BLaER1 (cell line): Measurements from ENCODE around the gene GPC6.

Experiments used
- H3K27ac ChIP-seq: shearing (Covaris generic); formaldehyde crosslinking; 2 replicates; pipeline ENCODE4 v1.8.1; 2022
- H3K27me3 ChIP-seq: shearing (Covaris generic); formaldehyde crosslinking; 2 replicates; pipeline ENCODE4 v1.8.1; 2022
- H3K36me3 ChIP-seq: shearing (Covaris generic); formaldehyde crosslinking; 2 replicates; pipeline ENCODE4 v1.8.1; 2022
- H3K4me1 ChIP-seq: shearing (Covaris generic); formaldehyde crosslinking; 2 replicates; pipeline ENCODE4 v1.8.1; 2022
- H3K4me2 ChIP-seq: shearing (Covaris generic); formaldehyde crosslinking; 2 replicates; pipeline ENCODE4 v1.8.1; 2022
- H3K4me3 ChIP-seq: shearing (Covaris generic); formaldehyde crosslinking; 2 replicates; pipeline ENCODE4 v1.8.1; 2022
- H3K9ac ChIP-seq: shearing (Covaris generic); formaldehyde crosslinking; 2 replicates; pipeline ENCODE4 v1.8.1; 2022
- H3K9me3 ChIP-seq: shearing (Covaris generic); formaldehyde crosslinking; 2 replicates; pipeline ENCODE4 v1.8.1; 2022
- H4K20me1 ChIP-seq: shearing (Covaris generic); formaldehyde crosslinking; 2 replicates; pipeline ENCODE4 v1.8.1; 2022
- Cebpa-rat ChIP-seq: shearing (Covaris generic); IDR thresholded peaks from 2 replicates; pipeline ENCODE4 v1.8.1; 2022

Gene GPC6

DNA sequence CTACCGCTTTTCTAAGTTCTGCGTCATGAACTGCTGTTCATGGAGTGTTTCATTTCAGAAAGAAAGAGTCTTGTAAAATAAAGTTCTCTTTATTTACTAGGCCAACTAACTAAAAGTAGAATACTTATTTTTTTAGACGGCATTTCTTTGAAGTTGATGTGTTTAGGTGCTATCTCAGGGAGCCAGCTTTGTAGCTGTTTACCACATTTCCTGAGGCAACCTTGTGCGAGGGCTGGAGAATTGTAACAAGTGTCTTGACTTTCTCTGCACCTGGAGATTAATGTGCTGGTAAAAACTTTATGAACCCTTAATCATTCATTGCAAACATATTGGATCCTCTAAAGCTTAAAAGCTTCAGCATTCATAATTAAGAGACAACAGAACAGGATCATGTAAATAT, 229.3 kb downstream of the GPC6 start:
- no peaks in the 10 kb centered on the region for H3K36me3 ChIP-seq
- no peak overlapping the region for H3K4me3 ChIP-seq
- H3K4me2 ChIP-seq: no peak overlapping the region
- no peaks in the 10 kb centered on the region for H3K9me3 ChIP-seq
- no peak for TF ChIP-seq Cebpa-rat
- H4K20me1 ChIP-seq: no peaks in the 10 kb centered on the region
- no peaks in the 10 kb centered on the region for H3K27me3 ChIP-seq
- H3K4me1 ChIP-seq: no peaks in the 10 kb centered on the region
- no peak overlapping the region for H3K9ac ChIP-seq
- H3K27ac ChIP-seq: no peak overlapping the region

- no peak overlapping the region for H3K4me2 ChIP-seq
- H3K4me3 ChIP-seq: no peak overlapping the region
- H3K4me1 ChIP-seq: no peaks in the 10 kb centered on the region
- H3K36me3 ChIP-seq: no peaks in the 10 kb centered on the region
- H3K9me3 ChIP-seq: no peaks in the 10 kb centered on the region
- no peak for TF ChIP-seq Cebpa-rat
- H3K27ac ChIP-seq: no peak overlapping the region
- H3K27me3 ChIP-seq: no peaks in the 10 kb centered on the region
- H3K9ac ChIP-seq: no peak overlapping the region
- H4K20me1 ChIP-seq: no peaks in the 10 kb centered on the region
Observed at GRCh38 chr13:93460005-93460404, 233.4 kb downstream of the GPC6 start.

GRCh38 chr13:93462151-93462550, 235.5 kb downstream of the GPC6 start:
- H3K4me2 ChIP-seq: no peak overlapping the region
- no peaks in the 10 kb centered on the region for H3K4me1 ChIP-seq
- no peaks in the 10 kb centered on the region for H3K27me3 ChIP-seq
- no peaks in the 10 kb centered on the region for H4K20me1 ChIP-seq
- no peak overlapping the region for H3K4me3 ChIP-seq
- H3K27ac ChIP-seq: no peak overlapping the region
- H3K9ac ChIP-seq: no peak overlapping the region
- H3K36me3 ChIP-seq: no peaks in the 10 kb centered on the region
- TF ChIP-seq Cebpa-rat: no peak
- no peaks in the 10 kb centered on the region for H3K9me3 ChIP-seq

DNA sequence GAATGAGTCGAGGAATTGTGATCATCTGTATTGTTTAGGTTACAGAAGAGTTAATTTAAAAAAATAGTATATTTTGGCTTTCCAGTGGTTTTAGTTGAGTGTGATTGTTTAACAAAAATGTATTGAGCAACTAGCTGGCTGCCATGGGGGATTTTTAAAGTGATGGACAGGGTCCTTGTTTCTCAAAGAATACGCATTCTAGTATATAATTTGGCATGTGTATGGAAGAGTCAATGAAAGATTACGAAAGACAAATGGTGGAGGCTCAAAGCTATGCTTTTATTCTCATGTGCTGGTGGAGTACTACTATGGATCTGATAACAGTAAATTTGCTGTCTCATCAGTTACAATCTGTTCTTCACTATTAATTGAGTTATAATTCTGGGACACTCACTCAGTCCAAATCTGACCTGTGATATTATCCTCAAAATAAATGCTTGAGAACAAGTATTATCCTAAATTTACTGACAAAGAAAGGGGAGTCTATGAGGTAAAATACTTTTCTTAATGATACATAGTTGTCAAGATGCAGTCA, 240.0 kb downstream of the GPC6 start:
- Histone ChIP-seq H3K4me3 (no peak overlapping the region), H3K27ac (no peak overlapping the region), H4K20me1 (no peaks in the 10 kb centered on the region), H3K27me3 (no peaks in the 10 kb centered on the region), H3K4me2 (no peak overlapping the region), H3K9me3 (no peaks in the 10 kb centered on the region), H3K9ac (no peak overlapping the region), H3K36me3 (no peaks in the 10 kb centered on the region), H3K4me1 (no peaks in the 10 kb centered on the region)
- TF ChIP-seq Cebpa-rat: no peak

DNA sequence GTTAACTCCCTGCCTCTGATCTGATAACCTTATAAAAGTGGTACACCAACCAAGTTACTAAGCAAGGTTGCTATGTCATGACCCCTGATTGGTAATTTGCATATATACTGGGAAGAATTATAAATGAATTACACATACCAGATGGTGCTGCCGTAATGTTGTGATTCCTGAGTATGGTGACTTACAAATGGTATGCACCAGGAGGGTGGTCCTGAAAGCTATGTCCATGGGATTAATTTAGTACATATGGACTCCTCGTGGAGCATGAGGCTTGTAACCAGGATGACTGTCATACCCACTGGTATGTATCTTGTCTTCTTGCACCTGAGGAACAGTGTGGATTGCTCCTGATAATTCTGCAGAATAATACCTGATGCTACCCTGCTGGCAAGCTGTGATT, 240.6 kb downstream of the GPC6 start:
- Histone ChIP-seq H3K4me1 (no peaks in the 10 kb centered on the region), H4K20me1 (no peaks in the 10 kb centered on the region), H3K9ac (no peak overlapping the region), H3K27me3 (no peaks in the 10 kb centered on the region), H3K27ac (no peak overlapping the region), H3K36me3 (no peaks in the 10 kb centered on the region), H3K4me3 (no peak overlapping the region), H3K4me2 (no peak overlapping the region), H3K9me3 (peaks cover 4% of the 10 kb centered on the region)
- no peak for TF ChIP-seq Cebpa-rat

DNA sequence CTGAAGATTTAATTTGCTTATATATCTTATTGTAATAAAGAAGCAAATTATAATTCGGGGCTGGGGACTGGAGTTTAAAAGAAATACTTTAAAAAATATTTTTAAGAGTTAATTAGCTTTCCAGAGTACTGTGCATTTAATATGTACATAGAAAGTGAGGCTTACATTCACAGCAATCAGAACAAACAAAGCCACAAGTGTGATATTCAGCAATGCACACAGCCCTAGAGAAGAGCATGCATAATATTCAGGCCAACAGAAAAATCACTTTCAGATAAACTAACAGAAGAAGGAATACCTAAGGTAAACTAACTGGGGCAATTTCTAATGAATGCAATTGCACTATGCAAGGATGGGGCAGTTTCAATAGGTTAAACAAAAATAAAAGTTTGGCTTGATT, 241.8 kb downstream of the GPC6 start:
- Histone ChIP-seq H3K27me3 (no peaks in the 10 kb centered on the region), H3K4me1 (no peaks in the 10 kb centered on the region), H3K36me3 (no peaks in the 10 kb centered on the region), H3K9me3 (peaks cover 16% of the 10 kb centered on the region), H3K4me3 (no peak overlapping the region), H3K9ac (no peak overlapping the region), H3K27ac (no peak overlapping the region), H3K4me2 (no peak overlapping the region), H4K20me1 (no peaks in the 10 kb centered on the region)
- TF ChIP-seq Cebpa-rat: no peak

DNA sequence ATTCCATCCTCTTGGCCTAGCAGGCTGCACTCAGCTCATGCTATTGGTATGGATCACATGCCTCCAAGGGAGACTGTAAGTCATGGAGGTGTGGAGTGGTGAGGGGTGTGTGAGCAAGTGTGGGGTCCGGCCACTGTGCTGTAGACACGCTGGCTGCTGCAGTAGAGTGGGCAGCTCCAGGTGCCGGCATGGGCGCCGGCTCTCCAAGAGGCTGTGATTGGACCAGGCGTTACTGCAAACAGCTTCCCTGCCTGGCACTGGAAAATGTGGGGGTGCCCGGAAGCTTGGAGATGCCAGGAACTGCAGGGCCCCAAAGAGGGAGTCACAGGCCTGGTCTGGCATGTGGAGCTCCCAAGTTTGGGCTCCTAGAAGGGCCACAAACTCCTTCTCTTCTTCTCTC, 245.7 kb downstream of the GPC6 start:
- H3K9me3 ChIP-seq: peaks cover 22% of the 10 kb centered on the region
- no peak overlapping the region for H3K4me3 ChIP-seq
- no peaks in the 10 kb centered on the region for H3K36me3 ChIP-seq
- H4K20me1 ChIP-seq: no peaks in the 10 kb centered on the region
- no peak overlapping the region for H3K27ac ChIP-seq
- no peaks in the 10 kb centered on the region for H3K4me1 ChIP-seq
- TF ChIP-seq Cebpa-rat: no peak
- H3K9ac ChIP-seq: no peak overlapping the region
- H3K4me2 ChIP-seq: no peak overlapping the region
- no peaks in the 10 kb centered on the region for H3K27me3 ChIP-seq

- Histone ChIP-seq H3K27me3 (no peaks in the 10 kb centered on the region), H3K36me3 (no peaks in the 10 kb centered on the region), H3K4me3 (no peak overlapping the region), H3K4me2 (no peak overlapping the region), H3K4me1 (no peaks in the 10 kb centered on the region), H3K27ac (no peak overlapping the region), H4K20me1 (no peaks in the 10 kb centered on the region), H3K9me3 (peaks cover 22% of the 10 kb centered on the region), H3K9ac (no peak overlapping the region)
- TF ChIP-seq Cebpa-rat: no peak
Observed at GRCh38 chr13:93472814-93473296, 246.2 kb downstream of the GPC6 start.

DNA sequence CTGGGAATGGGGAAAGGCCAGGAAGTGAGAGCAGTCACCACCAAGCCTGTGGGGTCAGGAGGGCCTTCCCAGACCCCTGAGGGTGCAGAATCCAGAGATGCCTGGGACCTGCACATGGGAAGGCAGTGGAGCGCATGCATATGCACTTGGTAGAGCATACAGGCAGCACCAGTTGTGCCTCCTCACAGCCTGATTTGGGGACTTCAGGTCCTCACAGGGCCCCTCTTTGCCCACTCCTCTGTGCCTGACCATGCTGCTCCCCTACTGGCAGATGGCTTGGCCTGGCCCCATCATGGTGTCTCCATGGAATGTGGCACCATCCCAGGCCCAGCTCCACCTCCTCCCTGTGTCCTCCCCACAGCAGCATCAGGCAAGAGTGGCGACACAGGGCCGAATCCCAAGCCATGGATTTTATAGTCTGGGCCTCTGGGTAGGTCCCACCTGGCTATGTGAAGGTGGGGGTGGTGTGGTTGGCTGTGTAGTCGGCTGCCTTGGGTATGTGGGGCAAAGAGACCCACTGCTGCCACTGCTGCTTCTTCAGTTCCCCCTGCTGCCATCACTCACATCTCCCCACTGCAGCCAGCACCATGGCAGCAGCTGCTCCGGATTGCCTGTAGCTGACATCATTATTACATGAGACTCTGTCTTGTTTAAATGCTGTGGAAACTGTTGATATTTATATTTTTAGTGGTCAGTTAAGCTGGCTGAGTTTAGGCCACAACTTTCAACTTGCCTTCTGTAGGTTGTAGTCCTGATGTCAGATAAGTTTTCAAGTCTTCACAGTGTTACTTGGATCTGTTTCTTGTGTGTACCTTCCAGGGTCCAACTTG, 247.0 kb downstream of the GPC6 start:
- Histone ChIP-seq H3K36me3 (no peaks in the 10 kb centered on the region), H3K27ac (no peak overlapping the region), H3K4me1 (no peaks in the 10 kb centered on the region), H3K27me3 (no peaks in the 10 kb centered on the region), H3K9me3 (peaks cover 22% of the 10 kb centered on the region), H4K20me1 (no peaks in the 10 kb centered on the region), H3K4me2 (no peak overlapping the region), H3K4me3 (no peak overlapping the region), H3K9ac (no peak overlapping the region)
- TF ChIP-seq Cebpa-rat: no peak

- H3K4me1 ChIP-seq: no peaks in the 10 kb centered on the region
- no peaks in the 10 kb centered on the region for H4K20me1 ChIP-seq
- H3K36me3 ChIP-seq: no peaks in the 10 kb centered on the region
- peaks cover 22% of the 10 kb centered on the region for H3K9me3 ChIP-seq
- no peak overlapping the region for H3K9ac ChIP-seq
- TF ChIP-seq Cebpa-rat: no peak
- H3K27me3 ChIP-seq: no peaks in the 10 kb centered on the region
- H3K27ac ChIP-seq: no peak overlapping the region
- H3K4me3 ChIP-seq: no peak overlapping the region
- no peak overlapping the region for H3K4me2 ChIP-seq
Observed at GRCh38 chr13:93476175-93476574, 249.6 kb downstream of the GPC6 start.
